AG04450 (cell line): ENCODE data around the gene LPIN1. TPM values are rescaled to one million over a fixed set of nuclear protein-coding genes. Genes with fewer than 3 reads are reported as not detected.
A peak's percentile ranks its signal among the peaks of the same experiment; 100 is the strongest.

Source experiments
- CTCF ChIA-PET: fragments of 300-600, 350-600 bp; formaldehyde crosslinking; extraction: SDS; loops from one replicate; lab custom pipeline; 2022; ENCODE audit warnings: antibody characterized with exemption, inconsistent platforms; lab: Charles Lee
- POLR2A ChIA-PET: fragments of 350-600 bp; formaldehyde crosslinking; extraction: SDS; loops from one replicate; lab custom pipeline; 2021; ENCODE audit warnings: antibody characterized with exemption, inconsistent platforms; lab: Yijun Ruan, JAX
- DNase-seq: peaks from one replicate; pipeline ENCODE4 v3.0.0-alpha.2; 2011; ENCODE audit warnings: low read depth, low spot score
- H3K27ac ChIP-seq: one replicate; pipeline ENCODE4 v1.5.1; 2012; ENCODE audit warnings: low read depth, low read length, control low read depth
- H3K27me3 ChIP-seq: one replicate; pipeline ENCODE4 v1.6.0; 2012; ENCODE audit warnings: low read length; ENCODE audit not compliant: control insufficient read depth, insufficient read depth
- H3K4me3 ChIP-seq: 2 replicates; pipeline ENCODE4 v1.5.1; 2011; ENCODE audit warnings: mild to moderate bottlenecking, low read depth, low read length, control low read depth
- H3K9me3 ChIP-seq: 2 replicates; pipeline ENCODE4 v1.5.1; 2012; ENCODE audit warnings: low read length; ENCODE audit not compliant: control insufficient read depth, insufficient read depth
- CTCF ChIP-seq: IDR thresholded peaks from 2 replicates; pipeline ENCODE4 v1.5.1; 2011; ENCODE audit warnings: low read depth, low read length, control low read depth, inconsistent platforms
- polyA plus RNA-seq: library from polyadenylated mRNA; depleted of rRNA; stranded (reverse); fragments of >200 nt; gene quantifications from 2 replicates; pipeline ENCODE4 v1.2.3, GENCODE V29; 2011

LPIN1 gene
- polyA plus RNA-seq, 1 experiment, result 40.5 TPM

- ChIA-PET CTCF (interaction anchor here (2.4 to 5.5 kb wide), 2 partner anchors 16 to 22 kb away, joined by 11 to 30 read pairs; no protein-coding TSS in a partner anchor), POLR2A (no interaction called here)
- no peak overlapping the region for H3K4me3 ChIP-seq
- TF ChIP-seq CTCF, result no peak
- H3K27me3 ChIP-seq, result no peaks in the 10 kb centered on the region
- DNase-seq, result no peak
- H3K27ac ChIP-seq, result no peak overlapping the region
- H3K9me3 ChIP-seq, result peaks cover 6% of the 10 kb centered on the region
Observed at GRCh38 chr2:11709293-11709692, 37.1 kb upstream of the LPIN1 start.

GRCh38 chr2:11710210-11710609, 36.2 kb upstream of the LPIN1 start:
- ChIA-PET POLR2A (interaction anchor here (1.4 kb wide), 2 partner anchors 12 to 37 kb away, joined by 6 to 7 read pairs; partner anchors contain the start of gene LPIN1), CTCF (interaction anchor here (0.8 to 5.5 kb wide), 3 partner anchors 17 to 69 kb away, joined by 3 to 30 read pairs (median 11); no protein-coding TSS in a partner anchor)
- TF ChIP-seq CTCF, result no peak
- Histone ChIP-seq H3K27me3 (no peaks in the 10 kb centered on the region), H3K4me3 (no peak overlapping the region), H3K27ac (peak overlapping the region; percentile 53), H3K9me3 (peaks cover 6% of the 10 kb centered on the region)
- peak; percentile 63 for DNase-seq

GRCh38 chr2:11710632-11711353, 35.6 kb upstream of the LPIN1 start:
- Histone ChIP-seq H3K9me3 (peaks cover 2% of the 10 kb centered on the region), H3K4me3 (no peak overlapping the region), H3K27me3 (no peaks in the 10 kb centered on the region), H3K27ac (no peak overlapping the region)
- ChIA-PET POLR2A (interaction anchor here (1.4 kb wide), 2 partner anchors 12 to 36 kb away, joined by 6 to 7 read pairs; partner anchors contain the start of gene LPIN1), CTCF (interaction anchor here (2.4 to 5.5 kb wide), 2 partner anchors 18 to 23 kb away, joined by 11 to 30 read pairs; no protein-coding TSS in a partner anchor)
- TF ChIP-seq CTCF, result no peak
- DNase-seq, result no peak

GRCh38 chr2:11711354-11711716, 35.1 kb upstream of the LPIN1 start:
- ChIA-PET CTCF (interaction anchor here (2.4 to 5.5 kb wide), 2 partner anchors 18 to 24 kb away, joined by 11 to 30 read pairs; no protein-coding TSS in a partner anchor), POLR2A (no interaction called here)
- no peak overlapping the region for H3K27ac ChIP-seq

More at GRCh38 chr2:11711354-11711716, 35.1 kb upstream of the LPIN1 start:
- DNase-seq, result no peak
- H3K4me3 ChIP-seq, result no peak overlapping the region
- TF ChIP-seq CTCF, result no peak
- H3K27me3 ChIP-seq, result no peaks in the 10 kb centered on the region
- no peaks in the 10 kb centered on the region; the same call in 1 of the 2 replicates for H3K9me3 ChIP-seq
